GM10266 (cell line): Measurements from ENCODE around the gene SCUBE3.

Experiments used
- DNase-seq: peaks from one replicate; pipeline ENCODE4 v3.0.0; 2012; ENCODE audit errors: extremely low spot score
- CTCF ChIP-seq: IDR thresholded peaks from 2 replicates; pipeline ENCODE4 v1.5.1; 2012; ENCODE audit warnings: mild to moderate bottlenecking, low read depth; ENCODE audit not compliant: control insufficient read depth, insufficient read depth; ENCODE audit errors: missing control alignments

Gene SCUBE3

GRCh38 chr6:35298625-35299140 lies 84.9 kb downstream of the SCUBE3 start:
- DNase-seq: no peak
- TF ChIP-seq CTCF: no peak

DNA sequence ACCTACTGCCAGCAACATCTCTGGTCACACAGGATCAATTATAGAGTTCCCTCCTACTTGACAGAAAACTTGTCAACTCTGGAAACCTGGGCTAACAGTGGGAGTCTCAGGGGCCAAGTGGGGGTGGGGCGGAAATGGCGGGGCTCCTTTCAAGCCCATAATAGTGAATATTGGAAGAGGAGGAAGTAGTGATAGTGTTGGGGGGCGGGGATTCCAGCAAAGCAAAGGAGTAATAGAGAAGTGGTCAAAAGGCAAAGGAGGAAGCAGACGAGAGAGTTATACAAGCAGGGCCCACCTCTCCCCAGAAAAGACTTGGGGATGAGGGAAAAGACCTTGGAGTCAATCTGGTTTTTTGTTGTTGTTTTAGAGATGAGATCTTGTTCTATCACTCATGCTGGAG lies 85.9 kb downstream of the SCUBE3 start:
- no peak for DNase-seq
- no peak for TF ChIP-seq CTCF

DNA sequence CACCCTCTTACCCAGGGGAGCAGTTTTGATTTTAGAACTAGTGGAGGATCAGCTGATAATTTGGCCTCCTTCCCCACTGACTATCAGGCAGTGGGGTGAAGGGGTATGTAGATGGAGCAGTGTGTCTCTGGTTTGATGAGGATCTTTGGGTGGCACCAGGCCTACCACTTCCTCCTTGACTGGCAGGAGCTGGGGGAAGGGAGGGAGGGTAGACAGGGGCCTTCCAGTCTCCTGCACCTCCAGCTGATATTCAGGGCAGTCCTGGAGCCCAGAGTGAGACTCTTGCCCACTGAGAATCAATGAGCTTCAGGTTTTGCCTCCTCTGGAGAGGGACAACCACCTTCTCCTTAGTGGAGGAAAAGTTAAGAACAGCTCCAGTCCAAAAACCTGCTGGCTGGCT lies 87.1 kb downstream of the SCUBE3 start:
- no peak for TF ChIP-seq CTCF
- DNase-seq: no peak
